Measurements from ENCODE around the gene ZBTB20. TPM values are rescaled to one million over a fixed set of nuclear protein-coding genes. Genes with fewer than 3 reads are reported as not detected.

Gene ZBTB20
- total and polyA plus RNA-seq, 9 donors, result 4.3 to 160 (median 107) TPM

DNA sequence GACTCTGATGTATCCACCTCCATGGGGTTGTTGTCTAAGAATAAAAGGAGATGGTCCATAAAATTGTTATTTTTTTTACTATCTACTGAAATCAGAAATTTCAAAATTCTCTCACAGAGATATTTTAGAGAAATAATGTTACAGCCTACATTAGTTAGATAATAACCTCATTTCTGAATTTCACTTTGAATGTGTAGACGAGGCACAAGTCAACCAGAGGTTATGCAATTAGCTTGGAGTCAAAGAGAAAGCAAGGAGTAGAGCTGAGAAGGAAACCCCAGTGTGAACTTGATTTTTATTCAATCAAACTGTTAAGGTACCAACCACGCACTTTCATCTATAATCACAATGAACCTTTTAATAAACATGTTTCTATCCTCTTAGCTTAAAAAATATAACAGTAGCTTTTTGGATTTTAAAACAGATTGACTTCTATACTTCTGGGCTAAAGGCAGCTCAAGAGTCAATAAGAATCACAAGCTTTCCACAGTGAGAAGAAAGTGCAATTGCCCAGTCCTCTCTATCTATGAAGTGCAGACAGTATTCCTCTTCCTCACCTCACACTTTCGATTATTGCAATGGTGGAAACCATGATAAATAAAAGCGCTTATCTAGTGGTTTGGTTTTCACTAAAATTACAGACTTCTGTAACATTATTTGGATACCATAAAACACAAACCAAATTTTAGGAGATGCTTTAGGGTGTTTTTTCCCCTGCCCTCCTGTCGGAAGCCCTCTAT is 403.2 kb downstream of the ZBTB20 start:
- no peaks in the 10 kb centered on the region for H3K9me3 ChIP-seq
- TF ChIP-seq POLR2A (IDR thresholded peaks at IDR 0.05), result no peak
- TF ChIP-seq, protein P1, sequence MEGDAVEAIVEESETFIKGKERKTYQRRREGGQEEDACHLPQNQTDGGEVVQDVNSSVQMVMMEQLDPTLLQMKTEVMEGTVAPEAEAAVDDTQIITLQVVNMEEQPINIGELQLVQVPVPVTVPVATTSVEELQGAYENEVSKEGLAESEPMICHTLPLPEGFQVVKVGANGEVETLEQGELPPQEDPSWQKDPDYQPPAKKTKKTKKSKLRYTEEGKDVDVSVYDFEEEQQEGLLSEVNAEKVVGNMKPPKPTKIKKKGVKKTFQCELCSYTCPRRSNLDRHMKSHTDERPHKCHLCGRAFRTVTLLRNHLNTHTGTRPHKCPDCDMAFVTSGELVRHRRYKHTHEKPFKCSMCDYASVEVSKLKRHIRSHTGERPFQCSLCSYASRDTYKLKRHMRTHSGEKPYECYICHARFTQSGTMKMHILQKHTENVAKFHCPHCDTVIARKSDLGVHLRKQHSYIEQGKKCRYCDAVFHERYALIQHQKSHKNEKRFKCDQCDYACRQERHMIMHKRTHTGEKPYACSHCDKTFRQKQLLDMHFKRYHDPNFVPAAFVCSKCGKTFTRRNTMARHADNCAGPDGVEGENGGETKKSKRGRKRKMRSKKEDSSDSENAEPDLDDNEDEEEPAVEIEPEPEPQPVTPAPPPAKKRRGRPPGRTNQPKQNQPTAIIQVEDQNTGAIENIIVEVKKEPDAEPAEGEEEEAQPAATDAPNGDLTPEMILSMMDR (IDR thresholded peaks at IDR 0.05), result no peak
- no peak for TF ChIP-seq EP300 (IDR thresholded peaks at IDR 0.05)
- 91 to 96% (median 93%) methylated on average over 5 of the region's 5 CpGs for WGBS, 3 donors
- no peak overlapping the region for H3K27ac ChIP-seq
- H3K27me3 ChIP-seq, result no peaks in the 10 kb centered on the region
- H3K36me3 ChIP-seq, result no peaks in the 10 kb centered on the region
- peaks cover 3% of the 10 kb centered on the region for H3K4me1 ChIP-seq (ENCODE audit: insufficient read depth)
- intact Hi-C loops (cut with DNase I), result no loop called here
- no peak overlapping the region for H3K4me3 ChIP-seq
- no peak for DNase-seq

DNA sequence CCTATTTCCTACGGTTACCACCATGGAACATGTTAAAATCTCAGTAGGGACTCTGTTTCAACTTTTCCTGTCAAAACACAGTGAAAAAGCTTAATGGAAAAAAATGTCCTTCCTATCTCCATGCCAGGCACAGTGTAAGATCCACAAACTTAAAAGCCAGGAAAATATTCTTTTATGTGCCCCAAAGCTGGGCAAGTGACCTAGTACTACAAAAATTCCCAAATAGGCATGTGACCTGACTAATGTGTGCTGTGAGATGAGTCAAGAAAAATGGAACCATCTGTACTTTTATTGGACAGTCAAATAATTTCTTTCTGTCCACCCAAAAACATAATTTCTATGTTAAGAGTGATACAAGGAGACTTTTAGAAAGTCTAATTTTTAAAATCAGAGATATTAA is 406.0 kb downstream of the ZBTB20 start:
- intact Hi-C loops (cut with DNase I), result no loop called here
- WGBS, 3 donors, result 80 to 97% (median 92%) methylated on average over 1 of the region's 1 CpG
- no peaks in the 10 kb centered on the region for H3K9me3 ChIP-seq
- H3K27ac ChIP-seq, result no peak overlapping the region
- no peak overlapping the region for H3K4me3 ChIP-seq
- H3K36me3 ChIP-seq, result no peaks in the 10 kb centered on the region
- peaks cover 2% of the 10 kb centered on the region for H3K4me1 ChIP-seq (ENCODE audit: insufficient read depth)
- H3K27me3 ChIP-seq, result no peaks in the 10 kb centered on the region
- DNase-seq, result no peak
- TF ChIP-seq EP300 (IDR thresholded peaks at IDR 0.05) (no peak), POLR2A (IDR thresholded peaks at IDR 0.05) (no peak)

DNA sequence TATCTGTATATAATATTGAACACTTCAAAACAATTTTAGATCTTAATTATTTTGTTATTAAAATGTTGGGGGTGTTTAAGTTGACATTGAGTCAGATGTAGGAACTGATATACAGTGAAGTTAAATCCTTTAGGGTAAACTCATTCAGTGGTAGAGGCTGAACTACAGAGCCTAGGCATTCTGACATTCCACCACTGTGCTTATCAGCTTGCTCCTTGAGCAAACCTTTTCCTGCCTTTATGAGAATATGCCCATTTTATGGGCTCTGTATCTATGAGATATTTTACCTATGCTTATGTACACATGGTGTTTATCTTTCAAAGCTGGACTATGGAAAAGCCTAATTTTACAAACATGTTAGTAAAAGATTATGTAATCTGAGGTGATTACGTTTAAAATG is 407.5 kb downstream of the ZBTB20 start:
- Histone ChIP-seq H3K9me3 (no peaks in the 10 kb centered on the region), H3K27ac (no peak overlapping the region), H3K27me3 (no peaks in the 10 kb centered on the region), H3K4me1 (ENCODE audit: insufficient read depth) (no peaks in the 10 kb centered on the region), H3K4me3 (no peak overlapping the region), H3K36me3 (no peaks in the 10 kb centered on the region)
- WGBS, 3 donors, result 93 to 97% (median 93%) methylated on average over 1 of the region's 1 CpG
- no peak for TF ChIP-seq POLR2A (IDR thresholded peaks at IDR 0.05)
- no peak for TF ChIP-seq EP300 (IDR thresholded peaks at IDR 0.05)
- TF ChIP-seq, protein P1 (IDR thresholded peaks at IDR 0.05), result no peak
- intact Hi-C loops (cut with DNase I), result no loop called here
- DNase-seq, result no peak

DNA sequence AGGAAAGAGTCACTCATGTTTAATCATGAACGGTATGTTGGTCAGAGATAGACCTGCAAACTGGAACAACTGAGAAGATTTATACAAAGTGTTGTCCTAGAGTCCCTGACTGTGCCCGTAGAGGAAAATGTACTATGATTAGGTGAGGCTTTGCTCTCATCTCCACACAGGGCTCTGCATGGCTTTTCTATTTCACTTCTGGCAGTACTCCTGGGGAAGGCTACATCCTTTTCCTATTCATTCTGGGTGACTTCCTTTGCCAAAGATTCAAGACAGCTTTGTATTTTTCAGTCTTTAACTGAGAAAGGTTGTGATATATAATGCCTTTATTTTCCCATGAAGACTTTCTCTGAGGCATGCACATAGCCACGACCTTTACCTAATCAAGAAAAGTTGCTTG is 414.7 kb downstream of the ZBTB20 start:
- intact Hi-C loops (cut with DNase I), result no loop called here
- Histone ChIP-seq H3K9me3 (no peaks in the 10 kb centered on the region), H3K4me1 (ENCODE audit: insufficient read depth) (no peaks in the 10 kb centered on the region), H3K4me3 (no peak overlapping the region), H3K27ac (no peak overlapping the region), H3K36me3 (no peaks in the 10 kb centered on the region), H3K27me3 (no peaks in the 10 kb centered on the region)
- 49 to 57% (median 54%) methylated on average over 3 of the region's 3 CpGs for WGBS, 3 donors
- DNase-seq, result no peak
- TF ChIP-seq, protein P1 (IDR thresholded peaks at IDR 0.05), result no peak
- no peak for TF ChIP-seq POLR2A (IDR thresholded peaks at IDR 0.05)
- TF ChIP-seq EP300 (IDR thresholded peaks at IDR 0.05), result no peak

DNA sequence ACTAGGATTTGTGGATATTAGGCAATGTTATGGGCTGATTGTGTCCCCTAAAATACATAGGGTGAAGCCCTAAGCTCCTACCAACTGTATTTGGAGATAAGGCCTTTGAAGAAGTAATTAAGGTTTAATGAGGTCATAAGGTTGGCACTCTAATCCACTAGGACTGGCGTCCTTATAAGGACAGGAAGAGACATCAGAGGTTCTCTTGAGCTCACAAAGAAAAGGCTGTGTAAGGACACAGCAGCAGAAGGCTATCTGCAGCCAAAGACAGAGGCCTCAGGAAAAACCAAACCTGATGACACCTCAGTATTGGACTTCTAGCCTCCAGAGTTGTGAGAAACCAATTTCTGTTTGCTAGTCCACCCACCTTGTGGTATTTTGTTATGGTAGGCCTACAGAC is 416.7 kb downstream of the ZBTB20 start:
- intact Hi-C loops (cut with DNase I), result no loop called here

More for the DNA sequence above, 416.7 kb downstream of the ZBTB20 start:
- no peaks in the 10 kb centered on the region for H3K4me1 ChIP-seq (ENCODE audit: insufficient read depth)
- no peak overlapping the region for H3K27ac ChIP-seq
- H3K4me3 ChIP-seq, result no peak overlapping the region
- TF ChIP-seq EP300 (IDR thresholded peaks at IDR 0.05) (no peak), POLR2A (IDR thresholded peaks at IDR 0.05) (no peak)
- TF ChIP-seq, protein P1 (IDR thresholded peaks at IDR 0.05), result no peak
- DNase-seq, result no peak
- no peaks in the 10 kb centered on the region for H3K9me3 ChIP-seq
- WGBS, 3 donors, result 70 to 82% (median 71%) methylated on average over 1 of the region's 1 CpG
- H3K27me3 ChIP-seq, result no peaks in the 10 kb centered on the region
- H3K36me3 ChIP-seq, result no peaks in the 10 kb centered on the region
